K562 (cell line): ENCODE results near the gene SLC26A3.

Experiments used
- ESRRA ChIP-seq: fragments of 450-650 bp; IDR thresholded peaks from 2 replicates; pipeline ENCODE4 v1.6.1; 2014; ENCODE audit warnings: low read depth, mild to moderate bottlenecking, moderate library complexity, borderline replicate concordance
- HDAC2 ChIP-seq: fragments of 450-650 bp; IDR thresholded peaks from 2 replicates; pipeline ENCODE4 v1.6.1; 2016; ENCODE audit warnings: mild to moderate bottlenecking
- MEIS2 ChIP-seq: fragments of 450-650 bp; IDR thresholded peaks from 2 replicates; pipeline ENCODE4 v1.6.1; 2014; ENCODE audit warnings: mild to moderate bottlenecking; ENCODE audit not compliant: partially characterized antibody
- TBP ChIP-seq: optimal IDR thresholded peaks from 2 replicates; pipeline ENCODE3; 2011; ENCODE audit warnings: low read depth, low read length, improper control_type of control experiment
- TF ChIP-seq, protein P1 (sequence below), 3 experiments: IDR thresholded peaks in 2 of 3; conservative IDR thresholded peaks in 1 of 3; 2 replicates each; pipeline ENCODE4 v1.5.1; 2011 to 2012; ENCODE audit warnings: low read length in 3 of 3, mild to moderate bottlenecking in 3 of 3, control low read depth in 2 of 3, improper control_type of control experiment in 1 of 3, inconsistent platforms in 1 of 3, low read depth in 1 of 3, mixed read lengths in 1 of 3, moderate library complexity in 1 of 3; ENCODE audit not compliant: insufficient read depth in 2 of 3
- TF ChIP-seq, protein P2 (sequence below), 2 experiments: fragments of 450-650 bp; formaldehyde crosslinking in 1 of 2; IDR thresholded peaks; 2 replicates each; pipeline versions ENCODE4 v1.4.0 to v1.6.1; 2014 to 2020; ENCODE audit warnings: mild to moderate bottlenecking in 2 of 2, borderline replicate concordance in 1 of 2, low read depth in 1 of 2
- TF ChIP-seq, protein P3 (sequence below): sonication (generic); formaldehyde crosslinking; IDR thresholded peaks from 2 replicates; pipeline ENCODE4 v1.9.0; 2022; ENCODE audit warnings: mild to moderate bottlenecking, missing genetic modification reagents

DNA sequence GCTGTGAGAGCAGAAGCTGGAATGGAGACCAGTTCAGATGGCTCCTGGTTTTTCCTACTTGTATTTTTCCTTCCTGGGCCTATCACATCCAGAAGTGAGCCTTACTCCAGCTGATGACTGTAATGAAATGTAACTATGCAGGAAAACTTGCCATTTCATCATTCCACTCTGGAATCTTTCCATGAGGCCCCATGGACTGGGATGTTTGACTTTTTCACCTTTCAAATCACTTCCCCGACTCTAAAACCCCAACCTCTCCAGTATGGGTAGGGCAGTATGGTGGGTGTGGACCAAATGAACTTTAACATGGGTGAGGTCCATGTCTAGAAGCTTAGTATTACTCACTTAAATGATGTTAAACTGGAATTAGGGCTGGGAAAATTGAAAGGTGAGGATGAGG is 47.6 kb upstream of the SLC26A3 start:
- TF ChIP-seq MEIS2 (no peak), TBP (no peak), HDAC2 (no peak), ESRRA (no peak)
- TF ChIP-seq, protein P1, sequence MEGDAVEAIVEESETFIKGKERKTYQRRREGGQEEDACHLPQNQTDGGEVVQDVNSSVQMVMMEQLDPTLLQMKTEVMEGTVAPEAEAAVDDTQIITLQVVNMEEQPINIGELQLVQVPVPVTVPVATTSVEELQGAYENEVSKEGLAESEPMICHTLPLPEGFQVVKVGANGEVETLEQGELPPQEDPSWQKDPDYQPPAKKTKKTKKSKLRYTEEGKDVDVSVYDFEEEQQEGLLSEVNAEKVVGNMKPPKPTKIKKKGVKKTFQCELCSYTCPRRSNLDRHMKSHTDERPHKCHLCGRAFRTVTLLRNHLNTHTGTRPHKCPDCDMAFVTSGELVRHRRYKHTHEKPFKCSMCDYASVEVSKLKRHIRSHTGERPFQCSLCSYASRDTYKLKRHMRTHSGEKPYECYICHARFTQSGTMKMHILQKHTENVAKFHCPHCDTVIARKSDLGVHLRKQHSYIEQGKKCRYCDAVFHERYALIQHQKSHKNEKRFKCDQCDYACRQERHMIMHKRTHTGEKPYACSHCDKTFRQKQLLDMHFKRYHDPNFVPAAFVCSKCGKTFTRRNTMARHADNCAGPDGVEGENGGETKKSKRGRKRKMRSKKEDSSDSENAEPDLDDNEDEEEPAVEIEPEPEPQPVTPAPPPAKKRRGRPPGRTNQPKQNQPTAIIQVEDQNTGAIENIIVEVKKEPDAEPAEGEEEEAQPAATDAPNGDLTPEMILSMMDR (IDR thresholded peaks at IDR 0.05 in 2 of 3, conservative IDR thresholded peaks at IDR 0.05 in 1 of 3; ENCODE audit: insufficient read depth in 2 of 3, low read depth in 1 of 3, low read length in 3 of 3) = no peak
- TF ChIP-seq, protein P2, sequence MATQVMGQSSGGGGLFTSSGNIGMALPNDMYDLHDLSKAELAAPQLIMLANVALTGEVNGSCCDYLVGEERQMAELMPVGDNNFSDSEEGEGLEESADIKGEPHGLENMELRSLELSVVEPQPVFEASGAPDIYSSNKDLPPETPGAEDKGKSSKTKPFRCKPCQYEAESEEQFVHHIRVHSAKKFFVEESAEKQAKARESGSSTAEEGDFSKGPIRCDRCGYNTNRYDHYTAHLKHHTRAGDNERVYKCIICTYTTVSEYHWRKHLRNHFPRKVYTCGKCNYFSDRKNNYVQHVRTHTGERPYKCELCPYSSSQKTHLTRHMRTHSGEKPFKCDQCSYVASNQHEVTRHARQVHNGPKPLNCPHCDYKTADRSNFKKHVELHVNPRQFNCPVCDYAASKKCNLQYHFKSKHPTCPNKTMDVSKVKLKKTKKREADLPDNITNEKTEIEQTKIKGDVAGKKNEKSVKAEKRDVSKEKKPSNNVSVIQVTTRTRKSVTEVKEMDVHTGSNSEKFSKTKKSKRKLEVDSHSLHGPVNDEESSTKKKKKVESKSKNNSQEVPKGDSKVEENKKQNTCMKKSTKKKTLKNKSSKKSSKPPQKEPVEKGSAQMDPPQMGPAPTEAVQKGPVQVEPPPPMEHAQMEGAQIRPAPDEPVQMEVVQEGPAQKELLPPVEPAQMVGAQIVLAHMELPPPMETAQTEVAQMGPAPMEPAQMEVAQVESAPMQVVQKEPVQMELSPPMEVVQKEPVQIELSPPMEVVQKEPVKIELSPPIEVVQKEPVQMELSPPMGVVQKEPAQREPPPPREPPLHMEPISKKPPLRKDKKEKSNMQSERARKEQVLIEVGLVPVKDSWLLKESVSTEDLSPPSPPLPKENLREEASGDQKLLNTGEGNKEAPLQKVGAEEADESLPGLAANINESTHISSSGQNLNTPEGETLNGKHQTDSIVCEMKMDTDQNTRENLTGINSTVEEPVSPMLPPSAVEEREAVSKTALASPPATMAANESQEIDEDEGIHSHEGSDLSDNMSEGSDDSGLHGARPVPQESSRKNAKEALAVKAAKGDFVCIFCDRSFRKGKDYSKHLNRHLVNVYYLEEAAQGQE (IDR thresholded peaks at IDR 0.05; ENCODE audit: borderline replicate concordance) = no peak
- TF ChIP-seq, protein P2 (CRISPR knock-in tag; IDR thresholded peaks at IDR 0.05; ENCODE audit: low read depth) = no peak
- TF ChIP-seq, protein P3, sequence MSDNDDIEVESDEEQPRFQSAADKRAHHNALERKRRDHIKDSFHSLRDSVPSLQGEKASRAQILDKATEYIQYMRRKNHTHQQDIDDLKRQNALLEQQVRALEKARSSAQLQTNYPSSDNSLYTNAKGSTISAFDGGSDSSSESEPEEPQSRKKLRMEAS (CRISPR knock-in tag) = no peak
